CD4-positive, alpha-beta memory T cell (primary cell): ENCODE results near the gene SLC37A1. TPM values are rescaled to one million over a fixed set of nuclear protein-coding genes. Genes with fewer than 3 reads are reported as not detected.

ENCODE experiments used
- CTCF ChIA-PET: fragments of 350-600 bp; sonication (Branson Sonifier 250); formaldehyde crosslinking; loops from one replicate; lab custom pipeline; 2021; ENCODE audit warnings: inconsistent platforms; ENCODE audit not compliant: partially characterized antibody; lab: Charles Lee
- POLR2A ChIA-PET: fragments of 350-600 bp; sonication (Branson Sonifier 250); formaldehyde crosslinking; loops from one replicate; lab custom pipeline; 2021; ENCODE audit not compliant: partially characterized antibody; lab: Charles Lee
- DNase-seq, 5 donors: peaks; one replicate each; pipeline versions ENCODE4 v3.0.0 to v3.0.0-alpha.2; 2020 to 2022; ENCODE audit warnings: mixed read lengths in 1 of 5
- H3K27ac ChIP-seq: one replicate; pipeline ENCODE4 v1.7.0; 2013; ENCODE audit warnings: low read depth, low read length
- H3K27me3 ChIP-seq: 2 replicates; pipeline ENCODE4 v1.7.0; 2013; ENCODE audit warnings: mild to moderate bottlenecking, low read length, moderate library complexity; ENCODE audit not compliant: insufficient read depth
- H3K36me3 ChIP-seq: 2 replicates; pipeline ENCODE4 v1.7.0; 2013; ENCODE audit warnings: mild to moderate bottlenecking, low read length, moderate library complexity; ENCODE audit not compliant: insufficient read depth
- H3K4me1 ChIP-seq: 2 replicates; pipeline ENCODE4 v1.7.0; 2013; ENCODE audit warnings: mild to moderate bottlenecking, low read length, moderate library complexity; ENCODE audit not compliant: insufficient read depth
- H3K4me3 ChIP-seq, 2 donors: one replicate each; pipeline ENCODE4 v1.7.0; 2013; ENCODE audit warnings: low read length in 2 of 2, mild to moderate bottlenecking in 1 of 2
- H3K9me3 ChIP-seq, 2 donors: one replicate each; pipeline ENCODE4 v1.7.0; 2013; ENCODE audit warnings: low read length in 2 of 2, control low read depth in 1 of 2; ENCODE audit not compliant: control insufficient read depth in 1 of 2
- H3K27ac Mint-ChIP-seq, 7 donors: one replicate each; pipeline ENCODE4 v1.8.0; 2020 to 2021; ENCODE audit warnings: mixed read lengths in 7 of 7, mild to moderate bottlenecking in 6 of 7, inconsistent platforms in 3 of 7, moderate library complexity in 3 of 7
- H3K27me3 Mint-ChIP-seq, 2 donors: one replicate each; pipeline ENCODE4 v1.8.0; 2020 to 2021; ENCODE audit warnings: mixed read lengths in 2 of 2
- H3K36me3 Mint-ChIP-seq, 2 donors: one replicate each; pipeline ENCODE4 v1.8.0; 2020 to 2021; ENCODE audit warnings: mixed read lengths in 2 of 2, inconsistent platforms in 1 of 2, mild to moderate bottlenecking in 1 of 2
- H3K4me1 Mint-ChIP-seq, 4 donors: one replicate each; pipeline ENCODE4 v1.8.0; 2020 to 2021; ENCODE audit warnings: mixed read lengths in 4 of 4, mild to moderate bottlenecking in 1 of 4
- H3K4me3 Mint-ChIP-seq, 8 donors: one replicate each; pipeline ENCODE4 v1.8.0; 2020 to 2021; ENCODE audit warnings: mixed read lengths in 8 of 8, mild to moderate bottlenecking in 7 of 8, moderate library complexity in 6 of 8, inconsistent platforms in 3 of 8
- H3K9me3 Mint-ChIP-seq, 8 donors: one replicate each; pipeline ENCODE4 v1.8.0; 2020 to 2021; ENCODE audit warnings: mixed read lengths in 8 of 8, mild to moderate bottlenecking in 5 of 8, inconsistent platforms in 3 of 8, moderate library complexity in 1 of 8
- intact Hi-C: fragments of 100-400 bp; cut with micrococcal nuclease; formaldehyde crosslinking; loops from one replicate; pipeline ENCODE4 v1.15.1; 2023
- polyA plus RNA-seq, 2 donors: library from polyadenylated mRNA; unstranded; fragments of 300-500 nt; fragmentation: Illumina TruSeq; gene quantifications; one replicate each; pipeline ENCODE4 v1.2.3, GENCODE V29; 2021
- total RNA-seq, 2 experiments: library from RNA; stranded (reverse); gene quantifications; one replicate each; pipeline ENCODE4 v1.2.3, GENCODE V29; 2021

Gene SLC37A1
- total and polyA plus RNA-seq, 4 experiments from 2014 or later, result 4.7 to 18.5 (median 12.6) TPM

DNA sequence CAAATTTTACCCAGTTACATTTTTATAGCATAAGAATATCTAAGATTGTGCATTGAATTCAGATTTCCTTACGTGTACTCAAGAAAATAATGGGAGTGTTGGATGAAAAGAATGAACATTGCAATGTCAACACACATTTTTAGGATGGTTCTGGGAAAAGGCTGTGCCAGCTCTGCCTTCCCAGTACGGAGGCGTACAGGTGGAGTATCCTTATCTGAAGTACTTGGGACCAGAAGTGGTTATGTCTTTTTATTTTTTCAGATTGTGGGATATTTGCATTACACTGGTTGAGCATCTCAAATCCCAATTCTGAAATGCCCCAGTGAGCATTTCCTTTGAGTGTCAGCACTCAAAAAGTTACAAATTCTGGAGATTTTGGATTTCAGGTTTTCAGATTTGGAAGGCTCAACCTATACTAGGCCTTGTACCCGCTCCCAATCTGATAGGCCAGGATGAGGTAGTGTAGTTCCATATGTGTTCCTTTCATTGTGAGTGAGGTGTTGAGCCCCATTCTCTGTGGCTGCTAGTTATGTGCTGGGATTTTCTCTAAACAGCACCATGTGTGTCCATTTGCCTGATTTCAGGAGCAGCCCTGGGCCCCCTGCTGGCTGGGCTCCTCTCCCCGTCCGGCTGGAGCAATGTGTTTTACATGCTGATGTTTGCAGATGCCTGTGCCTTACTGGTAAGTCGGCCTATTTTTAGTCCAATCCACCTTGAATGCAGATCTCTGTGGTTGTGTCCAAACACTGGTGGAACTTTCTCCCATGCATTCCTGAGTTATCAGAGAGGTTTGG is 60.8 kb downstream of the SLC37A1 start:
- no peak for DNase-seq

DNA sequence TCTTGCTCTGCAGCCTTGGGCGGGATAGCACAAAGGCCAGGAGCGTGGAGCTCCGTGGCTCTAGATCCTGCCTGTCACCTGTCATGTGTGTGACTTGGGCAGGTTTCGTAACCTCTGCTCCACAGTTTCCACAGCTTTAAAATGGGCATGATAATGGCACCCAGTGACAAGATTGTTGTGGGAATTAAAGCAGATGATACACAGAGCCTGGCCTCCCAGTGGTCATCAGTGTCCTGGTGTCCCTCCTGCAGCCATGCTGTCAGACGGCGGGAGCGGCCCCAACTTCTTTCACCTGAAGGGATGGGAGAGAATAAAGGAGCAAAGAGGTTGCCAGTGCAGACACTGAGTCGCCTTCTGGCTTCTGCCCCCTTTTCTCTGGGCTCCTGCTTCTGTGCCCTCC is 61.5 kb downstream of the SLC37A1 start:
- intact Hi-C loops, result no loop called here
- Histone ChIP-seq H3K27me3 (no peaks in the 10 kb centered on the region), H3K4me1 (no peaks in the 10 kb centered on the region), H3K27ac (no peak overlapping the region), H3K36me3 (peaks cover 7% of the 10 kb centered on the region), H3K9me3 (no peaks in the 10 kb centered on the region), H3K4me3 (no peak overlapping the region)
- peaks cover 56 to 63% of the 10 kb centered on the region in 2 donors for H3K36me3 Mint-ChIP-seq
- H3K4me1 Mint-ChIP-seq, result peaks cover 0 to 1% (median 0%) of the 10 kb centered on the region in 4 donors
- ChIA-PET POLR2A (no interaction called here), CTCF (no interaction called here)
- H3K4me3 Mint-ChIP-seq, result no peak overlapping the region
- H3K9me3 Mint-ChIP-seq, result peaks cover 0 to 14% (median 7%) of the 10 kb centered on the region in 8 donors
- H3K27ac Mint-ChIP-seq, result no peak overlapping the region
- DNase-seq, result no peak
- no peaks in the 10 kb centered on the region for H3K27me3 Mint-ChIP-seq

More for the DNA sequence above, 60.8 kb downstream of the SLC37A1 start:
- Mint-ChIP-seq H3K4me1 (peaks cover 0 to 1% (median 0%) of the 10 kb centered on the region in 4 donors), H3K36me3 (peaks cover 59 to 63% of the 10 kb centered on the region in 2 donors), H3K27me3 (no peaks in the 10 kb centered on the region), H3K27ac (no peak overlapping the region), H3K9me3 (peaks cover 0 to 14% (median 7%) of the 10 kb centered on the region in 8 donors), H3K4me3 (no peak overlapping the region)
- Histone ChIP-seq H3K27me3 (no peaks in the 10 kb centered on the region), H3K4me3 (no peak overlapping the region), H3K36me3 (peaks cover 7% of the 10 kb centered on the region), H3K4me1 (no peaks in the 10 kb centered on the region), H3K27ac (no peak overlapping the region), H3K9me3 (no peaks in the 10 kb centered on the region)
- ChIA-PET POLR2A (no interaction called here), CTCF (no interaction called here)
- intact Hi-C loops, result no loop called here

DNA sequence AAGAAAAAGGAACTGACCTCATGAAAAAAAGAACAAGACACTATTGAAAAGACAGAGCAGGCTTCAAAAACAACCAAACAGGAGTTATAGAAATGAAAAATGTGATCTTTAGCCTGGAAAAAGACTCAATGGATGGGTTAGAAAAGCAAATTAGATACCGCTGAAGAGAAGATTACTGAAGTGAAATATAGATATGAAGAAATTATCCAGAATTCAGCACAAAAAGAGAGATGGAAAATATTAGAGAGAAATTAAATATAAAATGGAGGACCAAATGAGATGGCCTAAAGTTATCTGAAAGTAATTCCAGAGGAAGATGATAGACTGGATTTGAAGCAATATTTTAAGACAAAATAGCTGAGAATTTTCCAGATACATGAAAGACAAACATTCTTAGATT is 63.0 kb downstream of the SLC37A1 start:
- Histone ChIP-seq H3K27me3 (no peaks in the 10 kb centered on the region), H3K27ac (no peak overlapping the region), H3K4me1 (no peaks in the 10 kb centered on the region), H3K9me3 (no peaks in the 10 kb centered on the region), H3K4me3 (no peak overlapping the region), H3K36me3 (no peaks in the 10 kb centered on the region)
- Mint-ChIP-seq H3K27me3 (no peaks in the 10 kb centered on the region), H3K9me3 (peaks cover 0 to 14% (median 7%) of the 10 kb centered on the region in 8 donors), H3K27ac (peak overlapping the region in 1 of 7 donors; percentile 13), H3K4me3 (no peak overlapping the region), H3K36me3 (peaks cover 45 to 56% of the 10 kb centered on the region in 2 donors), H3K4me1 (peaks cover 0 to 1% (median 0%) of the 10 kb centered on the region in 4 donors)
- POLR2A ChIA-PET, result no interaction called here
- CTCF ChIA-PET, result interaction anchor here (1.1 kb wide), 1 partner anchor 267 kb away, joined by 3 read pairs; no protein-coding TSS in a partner anchor
- intact Hi-C loops, result no loop called here
- no peak for DNase-seq

DNA sequence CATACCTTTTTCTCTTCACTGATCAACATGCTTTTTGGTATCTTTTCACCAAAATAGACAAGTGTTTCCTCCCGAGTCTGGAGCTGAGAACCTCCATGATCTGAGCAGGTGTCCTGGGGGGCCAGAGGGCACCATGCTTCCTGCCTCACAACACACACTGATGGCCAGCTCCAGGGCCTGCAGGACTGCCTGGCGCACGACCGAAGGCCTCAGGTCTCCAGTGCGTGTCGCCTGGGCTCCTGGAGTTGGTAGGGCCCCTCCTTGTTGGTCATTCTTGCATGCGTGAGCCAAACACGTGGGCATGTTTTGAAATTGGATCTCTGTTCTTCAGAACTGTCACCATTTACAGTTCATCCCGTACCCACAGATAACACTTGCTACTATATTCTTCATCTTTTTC is 64.4 kb downstream of the SLC37A1 start:
- intact Hi-C loops, result no loop called here
- Histone ChIP-seq H3K4me3 (no peak overlapping the region), H3K27ac (no peak overlapping the region), H3K36me3 (no peaks in the 10 kb centered on the region), H3K4me1 (no peaks in the 10 kb centered on the region), H3K27me3 (no peaks in the 10 kb centered on the region), H3K9me3 (no peaks in the 10 kb centered on the region)
- Mint-ChIP-seq H3K36me3 (peaks cover 37 to 45% of the 10 kb centered on the region in 2 donors), H3K27me3 (no peaks in the 10 kb centered on the region), H3K27ac (peak overlapping the region in 1 of 7 donors; percentile 29), H3K4me1 (peaks cover 0 to 1% (median 0%) of the 10 kb centered on the region in 4 donors), H3K9me3 (peaks cover 0 to 14% (median 7%) of the 10 kb centered on the region in 8 donors), H3K4me3 (no peak overlapping the region)
- no peak for DNase-seq
- ChIA-PET CTCF (no interaction called here), POLR2A (no interaction called here)

DNA sequence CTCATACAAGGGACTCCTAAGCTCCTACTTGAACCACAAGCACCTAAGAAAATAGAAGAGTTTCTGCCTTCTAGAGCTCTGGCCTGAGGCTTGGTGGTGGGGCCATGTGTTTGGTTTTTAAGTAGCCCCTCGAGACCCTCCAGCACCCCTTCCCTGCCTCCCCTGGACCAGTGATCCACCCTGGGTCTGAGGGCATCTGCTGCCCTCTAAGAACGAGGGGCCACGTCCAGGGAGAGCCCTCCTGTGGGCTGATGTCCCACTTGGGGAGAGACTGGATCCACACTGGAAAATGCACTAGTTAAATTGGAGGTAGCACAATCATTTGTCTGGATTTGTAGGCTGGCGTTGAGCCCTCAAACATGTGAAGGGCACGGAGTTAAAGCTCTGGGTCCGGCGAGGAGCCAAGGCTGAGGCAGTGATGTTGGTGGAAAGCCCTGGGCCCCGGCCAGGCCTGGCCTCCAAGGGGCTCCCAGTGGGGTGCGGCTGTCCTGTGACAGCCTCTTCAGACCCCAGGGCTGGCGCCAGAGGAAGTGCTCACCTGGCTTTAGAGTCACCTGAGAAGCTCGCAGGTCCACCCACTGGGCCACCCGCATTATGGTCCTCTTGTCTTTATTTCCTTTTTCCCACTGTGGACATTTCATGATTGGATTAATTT is 65.2 kb downstream of the SLC37A1 start:
- ChIA-PET POLR2A (no interaction called here), CTCF (no interaction called here)
- H3K27me3 Mint-ChIP-seq, result no peaks in the 10 kb centered on the region
- Histone ChIP-seq H3K4me1 (no peaks in the 10 kb centered on the region), H3K36me3 (no peaks in the 10 kb centered on the region), H3K27ac (no peak overlapping the region), H3K9me3 (no peaks in the 10 kb centered on the region), H3K27me3 (no peaks in the 10 kb centered on the region), H3K4me3 (no peak overlapping the region)
- peaks cover 30 to 37% of the 10 kb centered on the region in 2 donors for H3K36me3 Mint-ChIP-seq
- no peak overlapping the region for H3K4me3 Mint-ChIP-seq
- peaks cover 0 to 14% (median 7%) of the 10 kb centered on the region in 8 donors for H3K9me3 Mint-ChIP-seq
- no peak for DNase-seq
- H3K4me1 Mint-ChIP-seq, result peaks cover 0 to 1% (median 0%) of the 10 kb centered on the region in 4 donors
- intact Hi-C loops, result no loop called here
- peak overlapping the region in 1 of 7 donors; percentile 42 for H3K27ac Mint-ChIP-seq

DNA sequence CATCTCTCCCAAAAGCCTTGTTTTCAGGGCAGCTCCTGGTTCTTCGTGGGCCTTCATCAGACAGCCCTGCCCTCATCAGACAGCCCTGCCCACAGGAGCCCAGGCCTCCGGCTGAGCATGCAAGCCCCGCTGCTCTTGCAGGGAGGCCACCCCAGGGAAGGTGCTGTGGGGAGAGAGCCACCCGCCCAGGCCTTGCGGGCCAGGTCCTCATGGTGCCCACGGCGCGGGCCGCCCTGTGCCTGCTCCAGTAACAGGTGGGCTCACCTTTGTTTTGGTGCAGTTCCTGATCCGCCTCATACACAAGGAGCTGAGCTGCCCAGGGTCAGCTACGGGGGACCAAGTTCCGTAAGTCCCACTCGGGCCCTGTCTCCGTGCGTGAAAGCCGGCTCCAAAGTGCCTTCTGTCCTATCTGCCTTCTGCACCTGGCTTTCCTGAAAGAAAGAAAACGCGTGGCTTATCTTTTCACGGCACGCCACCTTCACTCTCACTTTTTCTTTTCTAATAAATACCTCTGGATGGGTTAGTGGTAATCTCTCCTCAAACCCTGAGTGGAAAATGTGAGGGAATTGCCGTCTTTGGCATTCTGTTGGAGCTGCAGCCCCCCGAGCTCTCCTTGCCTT is 65.9 kb downstream of the SLC37A1 start:
- CTCF ChIA-PET, result no interaction called here
- H3K27ac Mint-ChIP-seq, result no peak overlapping the region
- no peak for DNase-seq

More for the DNA sequence above, 65.9 kb downstream of the SLC37A1 start:
- H3K36me3 ChIP-seq, result no peaks in the 10 kb centered on the region
- no peak overlapping the region for H3K27ac ChIP-seq
- intact Hi-C loops, result no loop called here
- H3K36me3 Mint-ChIP-seq, result peaks cover 26 to 36% of the 10 kb centered on the region in 2 donors
- H3K4me1 ChIP-seq, result no peaks in the 10 kb centered on the region
- no peaks in the 10 kb centered on the region for H3K27me3 Mint-ChIP-seq
- no peak overlapping the region for H3K4me3 Mint-ChIP-seq
- POLR2A ChIA-PET, result no interaction called here
- peaks cover 0 to 14% (median 7%) of the 10 kb centered on the region in 8 donors for H3K9me3 Mint-ChIP-seq
- no peaks in the 10 kb centered on the region for H3K9me3 ChIP-seq
- H3K27me3 ChIP-seq, result no peaks in the 10 kb centered on the region
- no peak overlapping the region for H3K4me3 ChIP-seq
- peaks cover 0 to 1% (median 0%) of the 10 kb centered on the region in 4 donors for H3K4me1 Mint-ChIP-seq
